Activated T-helper 2 cell treated with anti-CD3 and anti-CD28 coated beads, Interferon-gamma antibody, Interleukin-2, Interleukin-4, amounts not matched to agents 10 μg/mL and 5 μg/mL and 100 μg/mL, durations not matched to agents 14 hours and 24 hours and 36 hours (primary cell): ENCODE data around the gene SYMPK. TPM values are rescaled to one million over a fixed set of nuclear protein-coding genes. Genes with fewer than 3 reads are reported as not detected.

Source experiments
- DNase-seq: peaks from one replicate; pipeline ENCODE4 v3.0.0; 2021; ENCODE audit warnings: low spot score
- H3K27ac Mint-ChIP-seq: one replicate; pipeline ENCODE4 v1.8.0; 2021; ENCODE audit warnings: mixed read lengths
- H3K27me3 Mint-ChIP-seq: one replicate; pipeline ENCODE4 v1.8.0; 2021; ENCODE audit warnings: low read depth, mixed read lengths
- H3K36me3 Mint-ChIP-seq: one replicate; pipeline ENCODE4 v1.8.0; 2021; ENCODE audit warnings: low read depth, mixed read lengths
- H3K4me1 Mint-ChIP-seq: one replicate; pipeline ENCODE4 v1.8.0; 2021; ENCODE audit warnings: low read depth, mixed read lengths
- H3K4me3 Mint-ChIP-seq: one replicate; pipeline ENCODE4 v1.8.0; 2021; ENCODE audit warnings: low read depth, mild to moderate bottlenecking, moderate library complexity, mixed read lengths
- H3K9me3 Mint-ChIP-seq: one replicate; pipeline ENCODE4 v1.8.0; 2021; ENCODE audit warnings: mixed read lengths
- intact Hi-C: fragments of 100-400 bp; cut with micrococcal nuclease; formaldehyde crosslinking; loops from one replicate; pipeline ENCODE4 v1.15.1; 2023
- total RNA-seq: library from RNA; stranded (reverse); gene quantifications from 2 replicates; pipeline ENCODE4 v1.2.3, GENCODE V29; 2022

The SYMPK gene
- total RNA-seq, 1 donor from 2014 or later: 131 TPM

- H3K4me1 Mint-ChIP-seq: peaks cover 7% of the 10 kb centered on the region
- peaks cover 14% of the 10 kb centered on the region for H3K27me3 Mint-ChIP-seq
- H3K36me3 Mint-ChIP-seq: peaks cover 23% of the 10 kb centered on the region
- H3K4me3 Mint-ChIP-seq: no peak overlapping the region
- intact Hi-C loops: no loop called here
- H3K27ac Mint-ChIP-seq: no peak overlapping the region
- H3K9me3 Mint-ChIP-seq: no peaks in the 10 kb centered on the region
- DNase-seq: no peak
These were observed 79.8 kb downstream of the SYMPK start for GRCh38 chr19:45782820-45783785.

GRCh38 chr19:45782162-45782691 is 80.7 kb downstream of the SYMPK start, which contains the start of gene DMPK:
Gene DMPK (minus strand): TSS chr19:45782490. CDS start chr19:45782352, 138 bp downstream.
- Mint-ChIP-seq H3K4me1 (peaks cover 7% of the 10 kb centered on the region), H3K27me3 (peaks cover 12% of the 10 kb centered on the region), H3K9me3 (no peaks in the 10 kb centered on the region), H3K4me3 (no peak within 1 kb of the TSS), H3K36me3 (peaks cover 14% of the 10 kb centered on the region), H3K27ac (no peak within 1 kb of the TSS)
- no peak for DNase-seq
- intact Hi-C loops: no loop called here

DNA sequence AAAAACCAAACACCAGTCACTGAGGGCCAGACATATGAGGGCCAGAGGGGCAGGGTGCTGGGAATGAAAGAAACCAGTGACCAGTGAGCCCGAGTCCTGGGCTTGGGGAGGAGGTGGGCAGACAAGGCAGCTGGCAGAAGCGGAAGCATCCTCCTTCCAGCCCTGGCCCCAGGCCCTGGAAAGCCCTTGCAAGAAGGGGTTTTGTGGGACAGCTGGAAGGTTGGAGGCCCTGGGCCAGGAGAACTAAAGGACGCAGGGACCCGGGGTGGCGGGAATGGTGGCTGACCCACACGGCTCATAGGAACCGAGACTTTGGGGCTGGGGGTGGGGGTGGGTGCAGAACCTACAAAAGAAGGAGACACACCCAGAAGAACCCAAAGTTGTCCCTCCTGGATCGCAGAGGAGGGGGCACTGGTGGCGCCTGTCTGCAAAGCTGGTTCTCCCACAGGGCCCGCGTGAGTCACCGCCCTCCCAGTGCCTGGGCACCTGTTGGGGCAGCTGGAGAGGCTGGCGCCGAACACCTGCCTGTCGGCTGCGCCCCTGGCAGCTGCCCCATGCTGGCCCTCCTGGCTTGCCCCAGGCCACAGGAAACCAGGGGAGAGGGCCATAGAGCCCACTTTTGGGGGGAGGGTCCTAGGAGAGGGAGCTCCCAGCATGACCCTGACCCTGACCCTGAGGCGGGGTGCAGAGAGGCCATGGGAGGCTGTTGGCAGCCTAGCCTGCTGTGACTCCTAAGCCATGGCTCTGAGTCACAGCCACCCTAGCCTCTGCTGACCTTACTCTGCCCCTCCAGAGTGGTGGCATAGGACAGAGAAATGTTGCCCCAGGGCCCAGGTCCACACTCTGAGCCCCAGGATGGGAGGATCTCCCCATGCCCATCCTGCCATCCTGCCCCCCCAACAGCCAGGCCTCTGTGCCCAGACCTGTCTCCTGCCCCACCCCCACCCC is 81.5 kb downstream of the SYMPK start:
- Mint-ChIP-seq H3K27ac (no peak overlapping the region), H3K36me3 (peaks cover 14% of the 10 kb centered on the region), H3K4me3 (no peak overlapping the region), H3K4me1 (peaks cover 7% of the 10 kb centered on the region), H3K27me3 (peaks cover 15% of the 10 kb centered on the region), H3K9me3 (no peaks in the 10 kb centered on the region)
- DNase-seq: no peak
- intact Hi-C loops: no loop called here

GRCh38 chr19:45780448-45781213 is 82.3 kb downstream of the SYMPK start:
- no peak overlapping the region for H3K27ac Mint-ChIP-seq
- no peak overlapping the region for H3K4me3 Mint-ChIP-seq
- peaks cover 7% of the 10 kb centered on the region for H3K4me1 Mint-ChIP-seq
- no peaks in the 10 kb centered on the region for H3K9me3 Mint-ChIP-seq
- intact Hi-C loops: no loop called here
- DNase-seq: no peak
- peaks cover 9% of the 10 kb centered on the region for H3K36me3 Mint-ChIP-seq
- H3K27me3 Mint-ChIP-seq: peaks cover 15% of the 10 kb centered on the region

- no peak overlapping the region for H3K4me3 Mint-ChIP-seq
- intact Hi-C loops: no loop called here
- peaks cover 9% of the 10 kb centered on the region for H3K36me3 Mint-ChIP-seq
- H3K27me3 Mint-ChIP-seq: peaks cover 15% of the 10 kb centered on the region
- no peak for DNase-seq
- no peak overlapping the region for H3K27ac Mint-ChIP-seq
- no peaks in the 10 kb centered on the region for H3K9me3 Mint-ChIP-seq
- peaks cover 7% of the 10 kb centered on the region for H3K4me1 Mint-ChIP-seq
These were observed 82.8 kb downstream of the SYMPK start for GRCh38 chr19:45780146-45780447.

- peak overlapping the region; percentile 77 for H3K4me3 Mint-ChIP-seq
These were observed 83.5 kb downstream of the SYMPK start for GRCh38 chr19:45779231-45780145.

GRCh38 chr19:45778010-45778661 is 84.8 kb downstream of the SYMPK start:
- intact Hi-C loops: no loop called here
- no peak overlapping the region for H3K27ac Mint-ChIP-seq
- H3K36me3 Mint-ChIP-seq: peaks cover 9% of the 10 kb centered on the region
- DNase-seq: no peak
- H3K4me3 Mint-ChIP-seq: no peak overlapping the region
- no peaks in the 10 kb centered on the region for H3K9me3 Mint-ChIP-seq
- peaks cover 15% of the 10 kb centered on the region for H3K27me3 Mint-ChIP-seq
- H3K4me1 Mint-ChIP-seq: peaks cover 7% of the 10 kb centered on the region

More at GRCh38 chr19:45779231-45780145, 83.5 kb downstream of the SYMPK start:
- intact Hi-C loops: loop anchor here (1.0 kb wide), 2 partner anchors 9 to 13 kb away; partner anchors contain the start of gene DMWD
- Mint-ChIP-seq H3K27ac (no peak overlapping the region), H3K4me1 (peaks cover 7% of the 10 kb centered on the region), H3K9me3 (no peaks in the 10 kb centered on the region), H3K27me3 (peaks cover 15% of the 10 kb centered on the region), H3K36me3 (peaks cover 9% of the 10 kb centered on the region)
- DNase-seq: peak; percentile 86

DNA sequence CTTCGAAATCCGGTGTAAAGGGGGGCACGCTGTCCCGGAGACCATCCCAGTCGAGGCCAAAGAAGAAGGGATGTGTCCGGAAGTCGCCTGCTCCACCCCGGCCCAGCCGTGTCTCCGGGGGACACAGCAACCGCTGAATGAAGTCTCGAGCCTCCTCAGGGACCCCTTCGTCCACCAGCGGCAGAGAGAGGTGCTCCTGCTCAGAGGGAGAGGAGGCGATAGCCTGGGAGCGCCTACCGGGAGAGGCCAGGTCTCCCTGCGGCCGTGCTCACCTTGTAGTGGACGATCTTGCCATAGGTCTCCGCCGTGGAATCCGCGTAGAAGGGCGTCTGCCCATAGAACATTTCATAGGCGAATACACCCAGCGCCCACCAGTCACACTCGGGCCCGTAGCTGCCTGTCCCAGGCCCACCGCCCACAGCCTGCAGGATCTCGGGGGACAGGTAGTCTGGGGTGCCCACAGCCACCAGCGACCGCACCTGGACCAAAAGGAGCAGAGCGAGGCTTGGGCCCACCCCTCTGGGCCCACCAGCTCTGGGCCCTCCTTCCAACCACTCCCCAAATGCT is 85.5 kb downstream of the SYMPK start:
- no peak for DNase-seq
- Mint-ChIP-seq H3K27ac (no peak overlapping the region), H3K27me3 (peaks cover 15% of the 10 kb centered on the region), H3K4me3 (no peak overlapping the region), H3K9me3 (no peaks in the 10 kb centered on the region), H3K36me3 (peaks cover 9% of the 10 kb centered on the region), H3K4me1 (peaks cover 7% of the 10 kb centered on the region)
- intact Hi-C loops: no loop called here

DNA sequence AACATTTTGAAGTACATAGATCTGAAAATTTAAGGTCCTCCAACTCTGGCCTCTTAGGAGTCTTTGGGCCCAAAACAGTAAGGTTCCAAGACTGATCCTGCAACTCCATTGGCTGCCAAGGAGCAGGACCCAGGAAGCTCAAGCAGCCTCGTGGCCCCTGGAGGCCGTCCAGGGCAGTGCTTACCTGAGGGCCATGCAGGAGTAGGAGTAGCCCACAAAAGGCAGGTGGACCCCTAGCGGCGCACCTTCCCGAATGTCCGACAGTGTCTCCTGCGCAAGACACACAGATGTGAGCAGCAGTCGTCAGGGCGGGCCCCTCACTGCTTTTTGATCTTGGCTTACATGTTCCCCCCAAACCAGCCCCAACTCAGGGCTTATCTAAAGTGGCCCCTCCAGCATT is 88.2 kb downstream of the SYMPK start:
- H3K4me3 Mint-ChIP-seq: no peak overlapping the region

GRCh38 chr19:45773384-45773783 is 89.6 kb downstream of the SYMPK start:
- peaks cover 8% of the 10 kb centered on the region for H3K4me1 Mint-ChIP-seq
- intact Hi-C loops: no loop called here
- H3K9me3 Mint-ChIP-seq: no peaks in the 10 kb centered on the region
- peaks cover 8% of the 10 kb centered on the region for H3K27me3 Mint-ChIP-seq
- no peak overlapping the region for H3K27ac Mint-ChIP-seq
- DNase-seq: no peak
- no peak overlapping the region for H3K4me3 Mint-ChIP-seq
- H3K36me3 Mint-ChIP-seq: peaks cover 7% of the 10 kb centered on the region

More for the DNA sequence above, 88.2 kb downstream of the SYMPK start:
- intact Hi-C loops: no loop called here
- no peak for DNase-seq
- H3K9me3 Mint-ChIP-seq: no peaks in the 10 kb centered on the region
- peaks cover 10% of the 10 kb centered on the region for H3K4me1 Mint-ChIP-seq
- no peak overlapping the region for H3K27ac Mint-ChIP-seq
- H3K36me3 Mint-ChIP-seq: peaks cover 9% of the 10 kb centered on the region
- peaks cover 11% of the 10 kb centered on the region for H3K27me3 Mint-ChIP-seq

DNA sequence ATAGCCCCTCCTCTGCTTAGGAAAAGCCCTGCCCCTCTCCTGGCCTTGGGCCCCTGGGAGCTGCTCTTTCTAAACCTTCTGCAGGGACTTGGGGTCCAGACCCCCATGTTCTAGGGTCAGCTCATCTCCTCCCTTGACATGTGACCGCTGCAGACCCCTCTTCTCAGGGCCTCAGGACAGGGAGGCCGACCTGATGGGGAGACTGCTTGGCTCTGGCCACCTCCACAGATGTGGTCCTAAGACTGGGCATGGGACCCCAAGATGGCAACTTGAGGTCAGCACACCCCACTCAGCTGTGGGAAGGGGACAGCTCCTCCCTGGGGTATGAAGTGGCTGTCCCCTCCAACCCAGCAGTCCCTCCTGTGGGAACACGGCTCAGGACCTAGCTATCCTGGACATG is 90.0 kb downstream of the SYMPK start:
- H3K36me3 Mint-ChIP-seq: peaks cover 7% of the 10 kb centered on the region
- peaks cover 10% of the 10 kb centered on the region for H3K27me3 Mint-ChIP-seq
- H3K27ac Mint-ChIP-seq: no peak overlapping the region
- H3K9me3 Mint-ChIP-seq: no peaks in the 10 kb centered on the region
- peaks cover 8% of the 10 kb centered on the region for H3K4me1 Mint-ChIP-seq
- no peak for DNase-seq
- intact Hi-C loops: no loop called here
- H3K4me3 Mint-ChIP-seq: no peak overlapping the region
